A549 (cell line): ENCODE results near the gene IGFBP4. TPM values are rescaled to one million over a fixed set of nuclear protein-coding genes. Genes with fewer than 3 reads are reported as not detected.
A peak's percentile ranks its signal among the peaks of the same experiment; 100 is the strongest.

ENCODE experiments used
- ATAC-seq, 2 experiments: fragments of 200-7000 bp in 1 of 2; fragments of >200 bp in 1 of 2; cut with Nextera tagmentation in 1 of 2; cut with Tn5 transposase in 1 of 2; 3 replicates each; pipeline versions ENCODE4 v1.8.0 to v1.9.1; 2018 to 2020; ENCODE audit warnings: mild to moderate bottlenecking in 1 of 2, moderate library complexity in 1 of 2
- CTCF ChIA-PET: fragments of 300-600 bp; sonication (Branson Sonifier 250); formaldehyde crosslinking; extraction: SDS; loops from one replicate; lab custom pipeline; 2021; ENCODE audit warnings: antibody characterized with exemption, inconsistent platforms; lab: Yijun Ruan, JAX
- POLR2A ChIA-PET: fragments of 350-600 bp; formaldehyde crosslinking; extraction: SDS; loops from one replicate; lab custom pipeline; 2021; ENCODE audit warnings: antibody characterized with exemption, inconsistent platforms; lab: Yijun Ruan, JAX
- DNase-seq, 2 experiments: peaks; one replicate each; pipeline versions ENCODE4 v3.0.0 to v3.0.0-alpha.2; 2011 to 2016; ENCODE audit warnings: low read depth in 1 of 2, low spot score in 1 of 2
- FAIRE-seq: peaks from 2 replicates; lab custom pipeline; 2011; peaks lifted over from hg19 to GRCh38; lab: Jason Lieb, UNC
- H3K27ac ChIP-seq, 2 experiments: fragments of >200 bp; sonication (Bioruptor Twin); formaldehyde crosslinking; 3 replicates each; pipeline ENCODE4 v1.5.1; 2016 to 2017
- H3K4me1 ChIP-seq: fragments of >200 bp; sonication (Bioruptor Twin); formaldehyde crosslinking; 3 replicates; pipeline ENCODE4 v1.6.1; 2016
- H3K4me2 ChIP-seq: fragments of >200 bp; sonication (Bioruptor Twin); formaldehyde crosslinking; 3 replicates; pipeline ENCODE4 v1.6.1; 2016
- H3K4me3 ChIP-seq: fragments of >200 bp; sonication (Bioruptor Twin); formaldehyde crosslinking; 3 replicates; pipeline ENCODE4 v1.5.1; 2016
- H3K9me3 ChIP-seq: fragments of >200 bp; sonication (Bioruptor Twin); formaldehyde crosslinking; 3 replicates; pipeline ENCODE4 v1.6.1; 2016
- CBX2 ChIP-seq: fragments of 200-600 bp; sonication (generic); IDR thresholded peaks from 2 replicates; pipeline ENCODE4 v1.6.1; 2016; ENCODE audit warnings: low read depth, mild to moderate bottlenecking, borderline replicate concordance
- CEBPB ChIP-seq, 2 experiments: fragments of >200 bp in 1 of 2; sonication (Bioruptor Twin) in 1 of 2; formaldehyde crosslinking in 1 of 2; IDR thresholded peaks; 2 replicates each; pipeline ENCODE4 v1.6.1; 2012 to 2016
- CHD2 ChIP-seq: fragments of 150-350 bp; IDR thresholded peaks from 2 replicates; pipeline ENCODE4 v1.6.1; 2014; ENCODE audit warnings: low read length; ENCODE audit not compliant: partially characterized antibody
- FOSL2 ChIP-seq, 2 experiments: fragments of 450-650 bp in 1 of 2; fragments of >200 bp in 1 of 2; sonication (Bioruptor Twin) in 1 of 2; formaldehyde crosslinking; IDR thresholded peaks; 2 replicates each; pipeline versions ENCODE4 v1.5.0 to v1.6.1; 2016 to 2020; ENCODE audit warnings: mild to moderate bottlenecking in 1 of 2, moderate library complexity in 1 of 2
- GATA3 ChIP-seq: IDR thresholded peaks from 2 replicates; pipeline ENCODE4 v1.6.1; 2012; ENCODE audit warnings: borderline replicate concordance
- HDAC2 ChIP-seq: fragments of 200-600 bp; sonication (generic); IDR thresholded peaks from 2 replicates; pipeline ENCODE4 v1.6.1; 2016
- HEYL ChIP-seq: fragments of 250-450 bp; sonication (Bioruptor Pico); IDR thresholded peaks from 2 replicates; pipeline ENCODE4 v1.8.0; 2021; ENCODE audit warnings: mild to moderate bottlenecking, moderate library complexity
- HOXA7 ChIP-seq: fragments of 250-450 bp; sonication (Bioruptor Pico); IDR thresholded peaks from 2 replicates; pipeline ENCODE4 v1.5.0; 2020; ENCODE audit warnings: mild to moderate bottlenecking, moderate library complexity
- HOXB13 ChIP-seq: fragments of 250-450 bp; sonication (Bioruptor Pico); IDR thresholded peaks from 2 replicates; pipeline ENCODE4 v1.5.0; 2020; ENCODE audit warnings: low read depth, mild to moderate bottlenecking, moderate library complexity
- JUN ChIP-seq, 2 experiments: fragments of >200 bp; sonication (Bioruptor Twin); formaldehyde crosslinking; IDR thresholded peaks; 2 replicates in 1 of 2; 3 replicates in 1 of 2; pipeline ENCODE4 v1.6.1; 2016 to 2017
- JUNB ChIP-seq: fragments of >200 bp; sonication (Bioruptor Twin); formaldehyde crosslinking; IDR thresholded peaks from 2 replicates; pipeline ENCODE4 v1.6.1; 2016
- MAZ ChIP-seq: fragments of 150-350 bp; IDR thresholded peaks from 2 replicates; pipeline ENCODE4 v1.6.1; 2014; ENCODE audit warnings: antibody characterized with exemption, low read depth, low read length, borderline replicate concordance
- MYC ChIP-seq: IDR thresholded peaks from 2 replicates; pipeline ENCODE4 v1.6.1; 2012; ENCODE audit warnings: mild to moderate bottlenecking, inconsistent platforms, low read length, improper control_type of control experiment, borderline replicate concordance
- PBX3 ChIP-seq: IDR thresholded peaks from 2 replicates; pipeline ENCODE4 v1.6.1; 2012
- PHF8 ChIP-seq: fragments of 200-600 bp; sonication (generic); IDR thresholded peaks from 2 replicates; pipeline ENCODE4 v1.6.1; 2016; ENCODE audit warnings: low read depth, mild to moderate bottlenecking, antibody characterized with exemption, moderate library complexity, borderline replicate concordance
- POLR2AphosphoS2 ChIP-seq: conservative IDR thresholded peaks from 2 replicates; pipeline ENCODE4 v1.6.1; 2012; ENCODE audit warnings: low read length, improper control_type of control experiment, inconsistent platforms
- RAD21 ChIP-seq, 2 experiments: fragments of >200 bp in 1 of 2; sonication (Bioruptor Twin) in 1 of 2; formaldehyde crosslinking in 1 of 2; IDR thresholded peaks in 1 of 2; conservative IDR thresholded peaks in 1 of 2; 2 replicates in 1 of 2; 3 replicates in 1 of 2; pipeline ENCODE4 v1.6.1; 2012 to 2018; ENCODE audit warnings: inconsistent platforms in 1 of 2
- RARB ChIP-seq: fragments of 250-450 bp; sonication (Bioruptor Pico); IDR thresholded peaks from 2 replicates; pipeline ENCODE4 v1.8.0; 2021; ENCODE audit warnings: mild to moderate bottlenecking, moderate library complexity
- SMC3 ChIP-seq: fragments of >200 bp; sonication (Bioruptor Twin); formaldehyde crosslinking; IDR thresholded peaks from 3 replicates; pipeline ENCODE4 v1.6.1; 2018; ENCODE audit warnings: inconsistent platforms
- TFCP2L1 ChIP-seq: fragments of 250-450 bp; sonication (Bioruptor Pico); IDR thresholded peaks from 2 replicates; pipeline ENCODE4 v1.5.0; 2021; ENCODE audit warnings: mild to moderate bottlenecking
- TP53 ChIP-seq: fragments of 250-450 bp; sonication (Bioruptor Pico); IDR thresholded peaks from 2 replicates; pipeline ENCODE4 v1.5.0; 2021; ENCODE audit warnings: mild to moderate bottlenecking, moderate library complexity
- USF2 ChIP-seq: fragments of 450-650 bp; IDR thresholded peaks from 2 replicates; pipeline ENCODE4 v1.6.1; 2014; ENCODE audit warnings: antibody characterized with exemption
- ZFP36 ChIP-seq: fragments of 450-650 bp; IDR thresholded peaks from 2 replicates; pipeline ENCODE4 v1.6.1; 2014; ENCODE audit warnings: borderline replicate concordance; ENCODE audit not compliant: partially characterized antibody
- ZNF302 ChIP-seq: fragments of 250-450 bp; sonication (Bioruptor Pico); IDR thresholded peaks from 2 replicates; pipeline ENCODE4 v1.9.0; 2021; ENCODE audit warnings: inconsistent platforms, mild to moderate bottlenecking, moderate library complexity
- ZSCAN20 ChIP-seq: fragments of 250-450 bp; sonication (Bioruptor Pico); IDR thresholded peaks from 2 replicates; pipeline ENCODE4 v1.8.0; 2022; ENCODE audit warnings: mild to moderate bottlenecking, moderate library complexity
- WGBS: methylation state at CpG from one replicate; pipeline ENCODE4 v1.1.6; 2017; ENCODE audit errors: missing lambda C conversion rate; 5-methylcytosine and 5-hydroxymethylcytosine counted together
- polyA plus RNA-seq, 4 experiments: library from polyadenylated mRNA; depleted of rRNA in 3 of 4; stranded (reverse); fragments of >200 nt; fragmentation: RNase III in 1 of 4; extraction: RNeasy Plus Mini Kit Qiagen cat#74134 plus additional on column Dnase treatment in 1 of 4; gene quantifications; 2 replicates in 3 of 4; 3 replicates in 1 of 4; pipeline ENCODE4 v1.2.3, GENCODE V29; 2011 to 2017
- TF ChIP-seq, protein P1 (sequence below): IDR thresholded peaks from 2 replicates; pipeline ENCODE4 v1.6.1; 2012
- TF ChIP-seq, protein P2 (sequence below): fragments of 250-450 bp; sonication (Bioruptor Pico); IDR thresholded peaks from 2 replicates; pipeline ENCODE4 v1.5.0; 2021; ENCODE audit warnings: mild to moderate bottlenecking, moderate library complexity, borderline replicate concordance
- TF ChIP-seq, protein P3 (sequence below): fragments of >200 bp; sonication (Bioruptor Twin); formaldehyde crosslinking; IDR thresholded peaks from 3 replicates; pipeline ENCODE4 v1.5.1; 2016

IGFBP4 gene
- polyA plus RNA-seq, 2 of the 4 experiments (the other 2 are of a cell fraction): 1,080 to 1,829 TPM

DNA sequence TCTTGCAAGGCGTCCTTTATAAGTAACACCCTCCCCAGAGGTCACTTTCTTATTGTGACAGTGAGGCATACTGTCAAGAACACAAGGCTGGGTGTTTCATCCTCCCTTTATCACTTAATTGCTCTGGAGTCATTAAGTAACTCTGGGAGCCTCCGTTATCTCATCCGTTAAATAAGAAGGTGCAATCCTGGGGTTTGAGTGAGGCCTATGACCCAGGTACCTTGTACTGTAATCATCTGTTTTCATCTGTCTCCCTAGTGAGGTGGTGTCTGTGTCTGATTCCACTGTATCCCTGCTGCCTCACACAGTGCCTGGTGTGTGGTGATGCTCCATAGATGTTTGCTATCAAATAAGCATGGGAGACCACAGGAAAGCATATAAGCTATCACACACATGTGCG, 40.4 kb downstream of the IGFBP4 start:
- FAIRE-seq (no peak), DNase-seq (no peak), ATAC-seq (no peak)
- Histone ChIP-seq H3K27ac (peak overlapping the region; percentile 96 to 97), H3K4me1 (peaks cover 91% of the 10 kb centered on the region), H3K4me3 (no peak overlapping the region), H3K4me2 (peak overlapping the region; percentile 61; the same call in 1 of the 3 replicates), H3K9me3 (no peaks in the 10 kb centered on the region)
- WGBS: 85% methylated on average over 4 of the region's 4 CpGs
- CTCF ChIA-PET: interaction anchor here (1.2 to 15.5 kb wide), 8 partner anchors 8 to 121 kb away, joined by 4 to 379 read pairs (median 6); no protein-coding TSS in a partner anchor
- POLR2A ChIA-PET: interaction anchor here (0.8 to 1.4 kb wide), 2 partner anchors 59 to 66 kb away, joined by 4 to 7 read pairs; partner anchors contain the start of gene TOP2A
- TF ChIP-seq HOXA7 (CRISPR knock-in tag): 0 out of 2 replicates have a peak, but pooled peaks have one; percentile 6
- no peak for TF ChIP-seq JUNB
- TF ChIP-seq USF2: no peak
- TF ChIP-seq JUN (IDR thresholded peaks at IDR 0.05): 0 out of 5 replicates have a peak, but pooled peaks of 1 of the 2 experiments have one; percentile 3
- TF ChIP-seq, protein P1, sequence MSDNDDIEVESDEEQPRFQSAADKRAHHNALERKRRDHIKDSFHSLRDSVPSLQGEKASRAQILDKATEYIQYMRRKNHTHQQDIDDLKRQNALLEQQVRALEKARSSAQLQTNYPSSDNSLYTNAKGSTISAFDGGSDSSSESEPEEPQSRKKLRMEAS: no peak; the same call in 1 of the 2 replicates
- no peak for TF ChIP-seq CBX2
- no peak for TF ChIP-seq MYC
- TF ChIP-seq, protein P2, sequence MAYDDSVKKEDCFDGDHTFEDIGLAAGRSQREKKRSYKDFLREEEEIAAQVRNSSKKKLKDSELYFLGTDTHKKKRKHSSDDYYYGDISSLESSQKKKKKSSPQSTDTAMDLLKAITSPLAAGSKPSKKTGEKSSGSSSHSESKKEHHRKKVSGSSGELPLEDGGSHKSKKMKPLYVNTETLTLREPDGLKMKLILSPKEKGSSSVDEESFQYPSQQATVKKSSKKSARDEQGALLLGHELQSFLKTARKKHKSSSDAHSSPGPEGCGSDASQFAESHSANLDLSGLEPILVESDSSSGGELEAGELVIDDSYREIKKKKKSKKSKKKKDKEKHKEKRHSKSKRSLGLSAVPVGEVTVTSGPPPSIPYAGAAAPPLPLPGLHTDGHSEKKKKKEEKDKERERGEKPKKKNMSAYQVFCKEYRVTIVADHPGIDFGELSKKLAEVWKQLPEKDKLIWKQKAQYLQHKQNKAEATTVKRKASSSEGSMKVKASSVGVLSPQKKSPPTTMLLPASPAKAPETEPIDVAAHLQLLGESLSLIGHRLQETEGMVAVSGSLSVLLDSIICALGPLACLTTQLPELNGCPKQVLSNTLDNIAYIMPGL (CRISPR knock-in tag): no peak
- TF ChIP-seq HOXB13 (CRISPR knock-in tag): no peak
- TF ChIP-seq ZFP36: no peak
- TF ChIP-seq POLR2AphosphoS2: 0 out of 2 replicates have a peak, but pooled peaks have one; percentile 74
- TF ChIP-seq SMC3: no peak

GRCh38 chr17:40484285-40484972, 41.2 kb downstream of the IGFBP4 start:
- Histone ChIP-seq H3K4me2 (peak overlapping the region; percentile 61), H3K4me1 (peaks cover 98% of the 10 kb centered on the region), H3K9me3 (no peaks in the 10 kb centered on the region), H3K4me3 (no peak overlapping the region), H3K27ac (peak overlapping the region; percentile 96 to 97)
- WGBS: 86% methylated on average over 18 of the region's 18 CpGs
- no peak for FAIRE-seq
- no peak for ATAC-seq
- no peak for DNase-seq
- ChIA-PET CTCF (interaction anchor here (1.2 to 15.5 kb wide), 9 partner anchors 9 to 122 kb away, joined by 4 to 379 read pairs (median 6); no protein-coding TSS in a partner anchor), POLR2A (interaction anchor here (0.8 to 4.7 kb wide), 5 partner anchors 13 to 67 kb away, joined by 4 to 41 read pairs (median 25); partner anchors contain the start of gene TOP2A)
- TF ChIP-seq HDAC2: no peak
- TF ChIP-seq RARB (CRISPR knock-in tag): no peak; the same call in 1 of the 2 replicates
- TF ChIP-seq PBX3: no peak
- no peak for TF ChIP-seq HEYL
- peak; percentile 68; the same call in 1 of the 2 replicates for TF ChIP-seq TP53 (CRISPR knock-in tag)
- TF ChIP-seq GATA3: no peak
- no peak for TF ChIP-seq CHD2
- TF ChIP-seq TFCP2L1 (CRISPR knock-in tag): 0 out of 2 replicates have a peak, but pooled peaks have one; percentile 47
- TF ChIP-seq MYC: no peak
- TF ChIP-seq, protein P3, sequence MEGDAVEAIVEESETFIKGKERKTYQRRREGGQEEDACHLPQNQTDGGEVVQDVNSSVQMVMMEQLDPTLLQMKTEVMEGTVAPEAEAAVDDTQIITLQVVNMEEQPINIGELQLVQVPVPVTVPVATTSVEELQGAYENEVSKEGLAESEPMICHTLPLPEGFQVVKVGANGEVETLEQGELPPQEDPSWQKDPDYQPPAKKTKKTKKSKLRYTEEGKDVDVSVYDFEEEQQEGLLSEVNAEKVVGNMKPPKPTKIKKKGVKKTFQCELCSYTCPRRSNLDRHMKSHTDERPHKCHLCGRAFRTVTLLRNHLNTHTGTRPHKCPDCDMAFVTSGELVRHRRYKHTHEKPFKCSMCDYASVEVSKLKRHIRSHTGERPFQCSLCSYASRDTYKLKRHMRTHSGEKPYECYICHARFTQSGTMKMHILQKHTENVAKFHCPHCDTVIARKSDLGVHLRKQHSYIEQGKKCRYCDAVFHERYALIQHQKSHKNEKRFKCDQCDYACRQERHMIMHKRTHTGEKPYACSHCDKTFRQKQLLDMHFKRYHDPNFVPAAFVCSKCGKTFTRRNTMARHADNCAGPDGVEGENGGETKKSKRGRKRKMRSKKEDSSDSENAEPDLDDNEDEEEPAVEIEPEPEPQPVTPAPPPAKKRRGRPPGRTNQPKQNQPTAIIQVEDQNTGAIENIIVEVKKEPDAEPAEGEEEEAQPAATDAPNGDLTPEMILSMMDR: no peak
- TF ChIP-seq ZNF302: no peak
- no peak for TF ChIP-seq CEBPB (IDR thresholded peaks at IDR 0.05)
- TF ChIP-seq CBX2: no peak
- no peak for TF ChIP-seq PHF8
- TF ChIP-seq FOSL2 (IDR thresholded peaks at IDR 0.05): no peak
- no peak for TF ChIP-seq FOSL2 (CRISPR knock-in tag; IDR thresholded peaks at IDR 0.05)
- TF ChIP-seq USF2: no peak; the same call in 1 of the 2 replicates
- TF ChIP-seq RAD21 (conservative IDR thresholded peaks at IDR 0.05 in 1 of 2, IDR thresholded peaks at IDR 0.05 in 1 of 2): no peak
- TF ChIP-seq ZSCAN20 (CRISPR knock-in tag): peak; percentile 47; the same call in 1 of the 2 replicates
- TF ChIP-seq MAZ: no peak
